KOPT-K1 (cell line): ENCODE results near the gene SLC6A18.
"Not testable (repeated sequence)": the region's sequence is repeated elsewhere in the genome, so short reads cannot be mapped to it uniquely, and the experiment has no call there.

Experiments used
- H3K27ac ChIP-seq: fragments of 200-600 bp; sonication (generic); 2 replicates; pipeline ENCODE4 v1.5.1; 2016; ENCODE audit warnings: antibody characterized with exemption, mild to moderate bottlenecking, low read depth, low read length; ENCODE audit not compliant: poor library complexity, severe bottlenecking
- H3K36me3 ChIP-seq: fragments of 200-600 bp; sonication (generic); 2 replicates; pipeline ENCODE4 v1.5.1; 2017; ENCODE audit warnings: antibody characterized with exemption, mild to moderate bottlenecking, low read length, moderate library complexity; ENCODE audit not compliant: insufficient read depth
- H3K9me3 ChIP-seq: fragments of 200-600 bp; sonication (generic); 2 replicates; pipeline ENCODE4 v1.5.1; 2017; ENCODE audit warnings: antibody characterized with exemption, low read length, mild to moderate bottlenecking; ENCODE audit not compliant: insufficient read depth, poor library complexity, severe bottlenecking

The SLC6A18 gene

DNA sequence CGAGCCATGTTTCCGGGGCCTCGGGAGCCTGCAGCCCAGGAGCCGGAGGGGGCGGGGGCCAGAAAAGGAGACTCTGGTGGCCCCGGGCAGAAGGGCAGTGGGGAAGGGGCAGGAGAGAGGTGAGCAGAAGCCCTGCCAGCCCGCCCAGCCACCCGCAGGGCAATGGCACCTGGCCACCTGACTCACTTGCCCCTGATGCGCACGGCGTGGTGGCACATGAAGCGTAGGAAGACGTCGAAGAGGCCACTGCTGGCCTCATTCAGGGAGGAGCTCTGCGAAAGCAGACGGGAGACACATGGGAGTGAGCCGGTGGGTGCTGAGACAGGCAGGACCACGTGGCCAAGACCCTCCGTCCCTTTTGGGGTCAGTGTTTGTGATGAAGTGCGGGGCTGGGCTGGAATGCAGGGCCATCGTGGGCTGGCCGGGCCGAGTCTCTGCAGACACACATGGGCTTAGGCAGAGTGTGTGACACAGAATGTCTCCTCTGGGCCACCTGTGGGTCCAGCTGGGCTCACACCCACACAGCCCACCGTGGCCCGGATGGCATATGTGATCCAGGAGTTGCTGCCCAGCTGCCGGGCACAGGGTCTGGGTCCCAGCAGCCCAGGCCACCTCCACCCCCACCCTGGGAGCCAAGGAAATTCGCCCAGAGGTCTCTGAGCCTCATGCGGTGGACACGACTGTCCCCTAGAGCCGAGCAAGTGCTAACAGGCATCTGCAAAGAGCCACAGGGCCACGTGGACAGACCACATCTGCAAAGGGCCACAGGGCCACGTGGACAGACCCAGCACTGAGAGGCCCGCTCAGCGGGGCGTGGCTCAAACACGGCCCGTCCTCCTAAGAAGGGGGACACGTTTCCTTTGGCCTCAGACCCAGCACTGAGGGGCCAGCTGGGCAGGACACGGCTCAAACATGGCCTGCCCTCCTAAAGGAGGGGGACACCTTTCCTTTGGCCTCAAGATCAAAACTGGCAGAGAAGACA lies 46.0 kb downstream of the SLC6A18 start:
- no peak overlapping the region for H3K27ac ChIP-seq
- H3K36me3 ChIP-seq: no peaks in the 10 kb centered on the region
- H3K9me3 ChIP-seq: no peaks in the 10 kb centered on the region

GRCh38 chr5:1272201-1272600 lies 47.0 kb downstream of the SLC6A18 start:
- H3K27ac ChIP-seq: no peak overlapping the region
- H3K36me3 ChIP-seq: no peaks in the 10 kb centered on the region
- H3K9me3 ChIP-seq: no peaks in the 10 kb centered on the region

- Histone ChIP-seq H3K36me3 (peaks cover 3% of the 10 kb centered on the region; the same call in 1 of the 2 replicates), H3K9me3 (peaks cover 4% of the 10 kb centered on the region), H3K27ac (no peak overlapping the region)
Observed at GRCh38 chr5:1273745-1274144, 48.6 kb downstream of the SLC6A18 start.

DNA sequence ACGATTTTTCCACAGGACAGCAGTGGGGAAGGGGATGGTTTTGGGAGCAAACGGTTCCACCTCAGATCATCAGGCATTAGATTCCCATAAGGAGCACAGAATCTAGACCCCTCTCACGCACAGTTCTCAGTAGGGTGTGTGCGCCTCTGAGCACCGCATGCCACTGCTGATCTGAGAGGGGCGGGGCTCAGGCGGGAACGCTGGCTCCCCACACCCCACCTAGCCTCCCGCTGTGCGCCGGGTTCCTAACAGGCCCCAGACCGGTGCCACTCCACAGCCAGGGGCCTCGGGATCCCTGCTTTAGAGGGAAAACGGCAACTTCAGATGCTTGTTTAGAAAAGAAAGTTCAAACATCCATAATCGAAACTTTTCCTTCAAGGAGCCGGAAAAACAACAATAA lies 49.3 kb downstream of the SLC6A18 start:
- no peak overlapping the region for H3K27ac ChIP-seq
- H3K9me3 ChIP-seq: peaks cover 4% of the 10 kb centered on the region
- peaks cover 3% of the 10 kb centered on the region; the same call in 1 of the 2 replicates for H3K36me3 ChIP-seq

- H3K36me3 ChIP-seq, H3K9me3 ChIP-seq: not testable (repeated sequence)
Observed at GRCh38 chr5:1275397-1276391, 50.5 kb downstream of the SLC6A18 start.

DNA sequence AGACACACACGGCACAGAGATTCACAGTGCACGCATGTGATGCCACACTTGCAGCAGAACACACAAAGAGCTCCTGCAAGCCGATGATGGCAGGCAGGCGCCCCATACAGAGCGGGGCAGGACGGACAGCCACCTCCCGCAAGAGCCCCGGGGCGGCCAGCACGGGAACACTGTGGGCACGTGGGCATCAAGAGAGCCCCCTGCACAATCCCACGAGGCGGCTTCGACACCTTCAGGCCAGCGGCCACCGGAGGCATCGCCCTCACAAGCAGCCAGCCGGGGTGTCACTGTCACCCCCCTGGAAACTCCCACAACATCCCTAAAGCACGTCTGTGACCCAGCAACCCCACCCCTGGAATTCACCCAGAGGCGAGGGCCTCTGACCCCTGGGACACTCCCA lies 51.7 kb downstream of the SLC6A18 start:
- H3K36me3 ChIP-seq: peaks cover 3% of the 10 kb centered on the region; the same call in 1 of the 2 replicates
- no peak overlapping the region for H3K27ac ChIP-seq
- peaks cover 4% of the 10 kb centered on the region for H3K9me3 ChIP-seq

More at GRCh38 chr5:1275397-1276391, 50.5 kb downstream of the SLC6A18 start:
- not testable (repeated sequence) for H3K27ac ChIP-seq

DNA sequence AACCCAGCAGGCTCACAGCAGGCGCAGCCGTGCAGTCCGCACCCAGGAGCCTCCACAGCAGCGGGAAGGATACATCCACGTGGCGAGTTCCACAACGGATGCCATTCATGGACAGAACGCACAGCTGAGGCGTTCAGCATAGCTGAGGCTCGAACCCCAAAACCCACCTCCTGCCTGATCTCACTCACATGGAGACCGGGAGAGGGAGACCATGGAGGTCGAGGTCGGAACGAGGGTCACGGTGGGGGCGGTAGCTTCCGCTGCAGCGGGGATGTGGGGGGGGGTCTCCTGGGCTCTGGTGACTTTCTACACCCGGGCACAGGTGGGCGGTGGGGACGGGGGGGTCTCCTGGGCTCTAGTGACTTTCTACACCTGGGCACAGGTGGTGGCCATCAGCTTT lies 52.1 kb downstream of the SLC6A18 start:
- Histone ChIP-seq H3K36me3 (peaks cover 3% of the 10 kb centered on the region; the same call in 1 of the 2 replicates), H3K27ac (no peak overlapping the region), H3K9me3 (peaks cover 4% of the 10 kb centered on the region)

DNA sequence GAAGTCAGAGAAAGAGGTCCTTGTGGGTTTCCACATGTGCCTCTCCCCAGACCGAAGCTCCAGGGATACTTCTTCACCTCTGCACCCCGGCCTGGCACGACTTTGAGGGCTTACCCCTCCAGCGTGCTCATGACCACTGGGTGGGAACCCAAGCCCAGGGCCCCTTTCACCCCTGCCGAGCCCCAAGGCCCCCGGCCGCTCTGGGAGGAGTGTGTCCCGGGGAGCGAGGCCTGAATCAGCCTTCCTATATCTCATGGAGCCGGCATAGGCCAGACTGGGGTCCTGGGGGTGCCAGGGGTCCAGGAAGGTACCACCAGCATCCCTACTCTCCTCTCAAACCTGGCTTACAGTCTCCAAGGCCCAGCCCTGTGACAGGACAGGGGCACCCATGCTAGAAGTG lies 52.6 kb downstream of the SLC6A18 start:
- Histone ChIP-seq H3K36me3 (peaks cover 3% of the 10 kb centered on the region; the same call in 1 of the 2 replicates), H3K9me3 (peaks cover 4% of the 10 kb centered on the region), H3K27ac (no peak overlapping the region)

- peaks cover 3% of the 10 kb centered on the region; the same call in 1 of the 2 replicates for H3K36me3 ChIP-seq
- peaks cover 4% of the 10 kb centered on the region for H3K9me3 ChIP-seq
- no peak overlapping the region for H3K27ac ChIP-seq
Observed at GRCh38 chr5:1278216-1278615, 53.0 kb downstream of the SLC6A18 start.

GRCh38 chr5:1278656-1279442 lies 53.7 kb downstream of the SLC6A18 start:
- Histone ChIP-seq H3K9me3 (peaks cover 4% of the 10 kb centered on the region), H3K27ac (no peak overlapping the region), H3K36me3 (peaks cover 3% of the 10 kb centered on the region; the same call in 1 of the 2 replicates)

DNA sequence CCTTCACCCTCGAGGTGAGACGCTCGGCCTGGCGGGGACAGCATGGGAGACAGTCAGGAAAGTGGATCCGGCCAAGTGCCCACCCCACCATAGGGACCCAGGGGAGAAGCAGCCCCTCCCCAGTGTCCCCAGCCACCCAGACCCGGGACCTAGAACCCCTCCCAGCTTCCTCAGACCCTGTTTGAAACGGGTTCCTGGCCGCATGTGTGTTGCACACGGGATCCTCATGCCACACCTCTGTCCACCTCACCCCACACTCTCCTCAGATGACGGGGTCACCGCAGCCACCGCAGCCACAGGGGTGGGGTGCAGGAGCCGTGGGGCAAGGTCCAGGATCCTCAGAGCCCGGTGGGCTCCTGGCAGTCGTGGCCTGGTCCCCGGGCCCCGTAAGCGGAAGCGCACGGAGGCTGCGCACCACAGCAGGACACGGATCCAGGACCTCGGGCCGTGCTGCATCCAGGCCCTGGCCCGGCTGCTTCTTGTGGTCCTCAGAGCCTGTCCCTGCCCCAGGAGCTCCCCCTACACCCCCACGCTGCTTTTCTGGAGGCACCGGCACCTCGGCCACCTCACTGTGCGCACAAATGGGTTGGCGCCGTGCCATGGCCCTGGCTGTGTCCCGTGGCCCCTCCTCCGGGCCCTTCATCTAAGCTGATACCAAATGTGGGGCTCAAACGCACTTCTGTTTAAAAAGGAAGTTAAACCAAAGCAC lies 54.4 kb downstream of the SLC6A18 start:
- H3K9me3 ChIP-seq: peaks cover 4% of the 10 kb centered on the region
- H3K27ac ChIP-seq: no peak overlapping the region
- H3K36me3 ChIP-seq: peaks cover 3% of the 10 kb centered on the region; the same call in 1 of the 2 replicates

- Histone ChIP-seq H3K9me3 (peaks cover 4% of the 10 kb centered on the region), H3K27ac (no peak overlapping the region), H3K36me3 (peaks cover 3% of the 10 kb centered on the region; the same call in 1 of the 2 replicates)
Observed at GRCh38 chr5:1280177-1281037, 55.2 kb downstream of the SLC6A18 start.
